ENCODE measurements around the gene DCLK3. TPM values are rescaled to one million over a fixed set of nuclear protein-coding genes. Genes with fewer than 3 reads are reported as not detected.

Gene DCLK3
- total and polyA plus RNA-seq, 2 of the 4 experiments (the other 2 are of a cell fraction) = not detected

DNA sequence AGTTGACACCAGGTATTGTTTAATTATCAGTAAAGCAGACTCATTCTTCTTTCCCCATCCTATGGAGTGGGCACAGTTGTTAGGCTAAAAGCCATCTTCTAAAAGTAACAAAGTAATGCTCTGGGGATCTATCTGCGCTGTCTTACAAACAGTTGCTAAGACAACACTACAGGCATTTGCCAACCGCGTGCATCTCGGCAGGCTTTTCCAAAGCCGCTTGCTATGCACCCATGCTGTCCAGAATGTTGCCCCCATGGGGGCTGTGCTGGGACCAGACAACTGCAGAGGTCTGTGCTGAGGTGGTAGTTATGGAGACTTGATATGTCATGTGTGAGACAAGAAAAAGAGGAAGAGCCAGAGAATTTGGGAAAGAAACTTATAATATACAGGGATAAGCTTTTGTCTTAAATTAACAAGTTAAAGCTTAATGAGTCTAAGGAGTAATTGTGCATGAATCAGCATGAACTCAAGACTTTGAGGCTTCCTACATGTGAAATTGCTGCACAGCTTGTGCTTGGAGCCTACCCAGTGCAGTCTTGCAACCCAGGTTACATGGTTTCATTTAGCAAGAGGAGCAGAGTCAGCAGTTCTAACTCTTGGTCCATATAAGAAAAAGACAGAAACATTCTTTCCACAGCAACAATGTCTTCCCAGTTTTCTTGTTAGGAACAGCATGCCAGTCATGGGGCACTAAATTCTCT, 38.9 kb upstream of the DCLK3 start:
- no peak overlapping the region for H4K5ac ChIP-seq (ENCODE audit: low read depth, low read length)
- no peak overlapping the region for H2AK9ac ChIP-seq (replicated peaks; ENCODE audit: low read depth, low read length, poor library complexity)
- H2BK120ac ChIP-seq (ENCODE audit: low read depth, low read length) = no peak overlapping the region
- H3K9me3 ChIP-seq (ENCODE audit: control insufficient read depth, insufficient read depth, low read length) = peaks cover 2% of the 10 kb centered on the region; the same call in 1 of the 2 replicates
- no peak overlapping the region for H3K4me3 ChIP-seq (ENCODE audit: insufficient read depth, low read depth, low read length)
- no peak overlapping the region for H3K56ac ChIP-seq (ENCODE audit: extremely low read depth, insufficient read depth, low read length)
- no peak overlapping the region for H3K23ac ChIP-seq (ENCODE audit: low read depth, low read length)
- H3K18ac ChIP-seq (ENCODE audit: low read depth, low read length) = no peak overlapping the region
- no peaks in the 10 kb centered on the region for H3K4me1 ChIP-seq (ENCODE audit: control insufficient read depth, insufficient read depth, low read length)
- H3K9me1 ChIP-seq (ENCODE audit: insufficient read depth, low read length) = no peaks in the 10 kb centered on the region
- no peaks in the 10 kb centered on the region for H3K36me3 ChIP-seq (ENCODE audit: control insufficient read depth, insufficient read depth, low read length)
- no peak overlapping the region for H2AFZ ChIP-seq (replicated peaks; ENCODE audit: low read length, poor library complexity)
- DNase-seq (no peak), ATAC-seq (ENCODE audit: low read depth) (no peak)
- no peak overlapping the region for H2BK20ac ChIP-seq (ENCODE audit: low read depth, low read length)
- H2AK5ac ChIP-seq (ENCODE audit: low read depth, low read length) = no peak overlapping the region
- no peak overlapping the region for H2BK15ac ChIP-seq (ENCODE audit: low read depth, low read length)
- no peak overlapping the region for H3K4me2 ChIP-seq (ENCODE audit: low read depth, low read length)
- no peaks in the 10 kb centered on the region for H3K79me1 ChIP-seq (ENCODE audit: low read depth in 1 of 2, low read length in 2 of 2)
- ChIA-PET POLR2A (ENCODE audit: unreplicated experiment) (no interaction called here), CTCF (interaction anchor here (0.7 kb wide), 1 partner anchor 11 kb away, joined by 3 read pairs; no protein-coding TSS in a partner anchor)
- no peak overlapping the region for H3K9ac ChIP-seq (ENCODE audit: low read depth, low read length)
- no peak overlapping the region for H4K8ac ChIP-seq (ENCODE audit: low read depth in 2 of 2, low read length in 2 of 2)
- H2BK5ac ChIP-seq (ENCODE audit: low read depth, low read length, poor library complexity, severe bottlenecking) = no peak overlapping the region
- 100% methylated on average over 1 of the region's 5 CpGs; no CpG with 5 or more reads in 1 of the 2 experiments for WGBS, 2 experiments (ENCODE audit: extremely low coverage in 2 of 2, insufficient read length in 1 of 2)
- no peak overlapping the region for H3K14ac ChIP-seq (replicated peaks; ENCODE audit: low read depth, low read length)
- in situ Hi-C loops (cut with MboI; ENCODE audit: low sequenced_read_pairs) = no loop called here
- H3K27ac ChIP-seq (ENCODE audit: insufficient read depth, low read length) = no peak overlapping the region
- H3K4ac ChIP-seq (ENCODE audit: low read depth, low read length) = no peak overlapping the region
- no peaks in the 10 kb centered on the region for H3K27me3 ChIP-seq (ENCODE audit: control insufficient read depth, insufficient read depth, low read length)
- H4K20me1 ChIP-seq (ENCODE audit: insufficient read depth, low read length) = no peaks in the 10 kb centered on the region
- dilution Hi-C loops (cut with HindIII; ENCODE audit: low sequenced_read_pairs, unreplicated experiment) = no loop called here
- H4K91ac ChIP-seq (ENCODE audit: insufficient read depth, low read depth, low read length) = no peak overlapping the region
- intact Hi-C loops (cut with micrococcal nuclease) = no loop called here
- no peak for TF ChIP-seq FOS (IDR thresholded peaks at IDR 0.05; ENCODE audit: low read depth, low read length)
- TF ChIP-seq RCOR1 (IDR thresholded peaks at IDR 0.05; ENCODE audit: insufficient replicate concordance, low read length) = no peak
- TF ChIP-seq RAD21 (IDR thresholded peaks at IDR 0.05; ENCODE audit: low read length) = no peak
- TF ChIP-seq BHLHE40 (IDR thresholded peaks at IDR 0.05; ENCODE audit: low read depth, low read length) = no peak
- TF ChIP-seq POLR2A (IDR thresholded peaks at IDR 0.05; ENCODE audit: low read depth, low read length) = no peak
- TF ChIP-seq CEBPB (IDR thresholded peaks at IDR 0.05; ENCODE audit: low read depth, low read length) = no peak
- TF ChIP-seq MAFK (IDR thresholded peaks at IDR 0.05; ENCODE audit: low read depth, low read length) = no peak
- TF ChIP-seq, protein P1, sequence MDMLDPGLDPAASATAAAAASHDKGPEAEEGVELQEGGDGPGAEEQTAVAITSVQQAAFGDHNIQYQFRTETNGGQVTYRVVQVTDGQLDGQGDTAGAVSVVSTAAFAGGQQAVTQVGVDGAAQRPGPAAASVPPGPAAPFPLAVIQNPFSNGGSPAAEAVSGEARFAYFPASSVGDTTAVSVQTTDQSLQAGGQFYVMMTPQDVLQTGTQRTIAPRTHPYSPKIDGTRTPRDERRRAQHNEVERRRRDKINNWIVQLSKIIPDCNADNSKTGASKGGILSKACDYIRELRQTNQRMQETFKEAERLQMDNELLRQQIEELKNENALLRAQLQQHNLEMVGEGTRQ (IDR thresholded peaks at IDR 0.05; ENCODE audit: low read depth, low read length) = no peak
- no peak for TF ChIP-seq NFE2L2 (IDR thresholded peaks at IDR 0.05; ENCODE audit: low read depth, low read length)
- TF ChIP-seq, protein P2, sequence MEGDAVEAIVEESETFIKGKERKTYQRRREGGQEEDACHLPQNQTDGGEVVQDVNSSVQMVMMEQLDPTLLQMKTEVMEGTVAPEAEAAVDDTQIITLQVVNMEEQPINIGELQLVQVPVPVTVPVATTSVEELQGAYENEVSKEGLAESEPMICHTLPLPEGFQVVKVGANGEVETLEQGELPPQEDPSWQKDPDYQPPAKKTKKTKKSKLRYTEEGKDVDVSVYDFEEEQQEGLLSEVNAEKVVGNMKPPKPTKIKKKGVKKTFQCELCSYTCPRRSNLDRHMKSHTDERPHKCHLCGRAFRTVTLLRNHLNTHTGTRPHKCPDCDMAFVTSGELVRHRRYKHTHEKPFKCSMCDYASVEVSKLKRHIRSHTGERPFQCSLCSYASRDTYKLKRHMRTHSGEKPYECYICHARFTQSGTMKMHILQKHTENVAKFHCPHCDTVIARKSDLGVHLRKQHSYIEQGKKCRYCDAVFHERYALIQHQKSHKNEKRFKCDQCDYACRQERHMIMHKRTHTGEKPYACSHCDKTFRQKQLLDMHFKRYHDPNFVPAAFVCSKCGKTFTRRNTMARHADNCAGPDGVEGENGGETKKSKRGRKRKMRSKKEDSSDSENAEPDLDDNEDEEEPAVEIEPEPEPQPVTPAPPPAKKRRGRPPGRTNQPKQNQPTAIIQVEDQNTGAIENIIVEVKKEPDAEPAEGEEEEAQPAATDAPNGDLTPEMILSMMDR (conservative IDR thresholded peaks at IDR 0.05; ENCODE audit: low read depth, low read length) = no peak
- TF ChIP-seq CHD1 (IDR thresholded peaks at IDR 0.05; ENCODE audit: low read depth, low read length) = no peak
- no TSS peak for BruUV-seq (replicated peaks)
